GM21515 (cell line): ENCODE data around the gene SINHCAF.
"Not testable (repeated sequence)": the region's sequence is repeated elsewhere in the genome, so short reads cannot be mapped to it uniquely, and the experiment has no call there.

Experiments
- ATAC-seq: cut with Tn5 transposase; IDR thresholded peaks from one replicate; pipeline ENCODE4 v1.9.1; 2021; ENCODE audit not compliant: unreplicated experiment

The SINHCAF gene, protein sequence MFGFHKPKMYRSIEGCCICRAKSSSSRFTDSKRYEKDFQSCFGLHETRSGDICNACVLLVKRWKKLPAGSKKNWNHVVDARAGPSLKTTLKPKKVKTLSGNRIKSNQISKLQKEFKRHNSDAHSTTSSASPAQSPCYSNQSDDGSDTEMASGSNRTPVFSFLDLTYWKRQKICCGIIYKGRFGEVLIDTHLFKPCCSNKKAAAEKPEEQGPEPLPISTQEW

DNA sequence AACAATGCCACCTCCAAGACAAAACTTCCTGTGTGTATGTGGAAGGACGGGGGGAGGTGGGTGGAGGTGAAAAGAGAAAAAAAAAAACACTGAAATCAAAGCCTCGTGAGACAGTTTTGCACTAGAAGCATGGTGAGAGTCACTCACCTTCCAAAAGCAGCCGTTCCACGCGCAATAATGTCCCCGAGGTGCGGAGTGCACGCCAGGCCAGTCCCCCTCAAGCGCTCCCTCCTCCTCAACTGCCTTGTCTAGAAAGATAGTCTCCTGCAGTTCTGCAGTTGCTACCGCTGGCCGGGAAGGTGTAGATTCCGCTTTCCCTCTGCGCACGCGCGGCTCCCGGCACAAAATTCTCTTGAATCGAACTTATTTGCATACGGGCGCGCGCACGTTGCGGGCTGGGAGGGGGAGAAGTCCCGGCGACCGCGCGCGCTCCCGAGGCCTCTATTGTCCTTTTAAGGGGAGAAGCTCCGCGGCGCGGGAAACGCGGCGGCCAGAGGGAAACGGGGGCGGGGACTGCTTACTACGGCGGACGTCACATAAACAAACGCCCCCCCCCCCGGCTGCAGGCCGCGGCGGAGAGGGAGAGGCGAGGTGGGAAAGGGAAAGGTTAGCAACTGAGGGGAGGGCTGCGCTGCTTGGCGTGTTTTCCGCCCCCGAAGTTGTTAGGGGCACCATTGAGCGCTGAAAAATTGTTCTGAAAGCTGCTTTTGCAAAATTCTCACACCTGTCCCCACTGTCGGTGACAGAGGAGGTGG, at the start of gene SINHCAF:
TSS of gene SINHCAF (minus strand) at position 274 of the 755 bp plus-strand sequence. CDS start 27,946 bp downstream, outside the sequence.
- peak; percentile 54 for ATAC-seq

DNA sequence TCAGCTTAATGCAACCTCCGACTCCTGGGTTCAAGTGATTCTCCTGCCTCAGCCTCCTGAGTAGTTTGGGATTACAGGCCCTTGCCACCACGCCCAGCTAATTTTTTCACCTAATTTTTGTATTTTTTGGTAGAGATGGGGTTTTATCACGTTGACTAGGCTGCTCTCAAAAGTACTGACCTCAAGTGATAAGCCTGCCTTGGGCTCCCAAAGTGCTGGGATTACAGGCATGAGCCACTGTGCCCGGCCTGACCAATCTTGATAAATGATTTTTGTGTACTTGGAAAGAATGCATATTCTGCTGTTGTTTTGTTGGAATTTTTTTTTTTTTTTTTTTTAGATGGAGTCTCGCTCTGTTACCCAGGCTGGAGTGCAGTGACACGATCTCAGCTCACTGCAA, 49.5 kb upstream of the SINHCAF start:
- not testable (repeated sequence) for ATAC-seq

DNA sequence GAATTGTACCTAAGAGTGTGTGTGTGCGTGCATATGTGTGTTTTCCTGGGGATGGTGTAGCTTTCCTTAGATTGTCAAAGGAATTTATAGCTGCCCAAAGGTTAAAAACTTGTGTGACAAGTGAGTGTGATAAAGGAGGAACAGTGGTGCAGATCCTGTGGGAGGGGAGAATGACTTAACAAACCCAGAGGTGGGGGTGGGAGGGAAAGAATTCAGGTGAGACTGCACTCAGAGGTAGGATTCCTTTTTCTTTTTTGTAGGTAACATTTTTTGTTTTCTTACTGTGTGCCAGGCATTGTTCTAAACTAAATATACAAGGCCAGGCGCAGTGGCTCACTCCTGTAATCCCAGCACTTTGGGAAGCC, 45.3 kb upstream of the SINHCAF start:
- no peak for ATAC-seq

DNA sequence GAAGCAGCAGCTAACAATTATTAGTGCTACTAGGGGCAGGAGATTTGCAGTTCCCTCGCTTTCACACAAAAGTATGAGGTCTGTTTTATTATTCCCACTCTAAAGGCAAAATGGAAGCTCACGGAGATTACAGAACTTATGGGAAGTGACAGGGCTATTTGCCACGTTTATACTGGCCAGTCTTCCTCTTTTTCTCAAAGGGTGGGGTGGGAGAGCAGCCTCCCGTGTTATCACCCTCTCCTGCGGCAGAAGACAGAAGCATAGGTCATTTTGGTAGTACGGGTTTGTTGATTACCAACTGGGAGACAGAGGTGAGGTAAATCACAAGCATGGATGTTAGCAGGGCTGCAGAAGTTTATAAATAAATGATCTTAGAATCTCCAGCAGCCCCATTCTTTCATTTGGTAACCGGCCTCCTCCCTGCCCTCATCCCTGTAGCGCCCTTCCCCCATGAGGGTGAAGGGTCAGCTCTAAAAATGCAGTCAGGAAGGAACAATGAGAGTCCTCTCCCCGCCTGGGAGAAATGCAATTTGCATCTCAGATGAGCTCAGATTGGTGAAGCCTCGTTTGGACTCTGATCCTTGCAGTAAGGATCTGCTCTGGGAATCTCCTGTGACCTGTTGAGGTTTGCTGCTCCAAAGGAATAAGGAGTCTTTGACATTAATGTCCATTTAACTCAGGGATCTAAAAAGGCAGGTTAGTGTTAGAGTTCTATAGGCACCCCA, 44.7 kb upstream of the SINHCAF start:
- ATAC-seq = no peak

DNA sequence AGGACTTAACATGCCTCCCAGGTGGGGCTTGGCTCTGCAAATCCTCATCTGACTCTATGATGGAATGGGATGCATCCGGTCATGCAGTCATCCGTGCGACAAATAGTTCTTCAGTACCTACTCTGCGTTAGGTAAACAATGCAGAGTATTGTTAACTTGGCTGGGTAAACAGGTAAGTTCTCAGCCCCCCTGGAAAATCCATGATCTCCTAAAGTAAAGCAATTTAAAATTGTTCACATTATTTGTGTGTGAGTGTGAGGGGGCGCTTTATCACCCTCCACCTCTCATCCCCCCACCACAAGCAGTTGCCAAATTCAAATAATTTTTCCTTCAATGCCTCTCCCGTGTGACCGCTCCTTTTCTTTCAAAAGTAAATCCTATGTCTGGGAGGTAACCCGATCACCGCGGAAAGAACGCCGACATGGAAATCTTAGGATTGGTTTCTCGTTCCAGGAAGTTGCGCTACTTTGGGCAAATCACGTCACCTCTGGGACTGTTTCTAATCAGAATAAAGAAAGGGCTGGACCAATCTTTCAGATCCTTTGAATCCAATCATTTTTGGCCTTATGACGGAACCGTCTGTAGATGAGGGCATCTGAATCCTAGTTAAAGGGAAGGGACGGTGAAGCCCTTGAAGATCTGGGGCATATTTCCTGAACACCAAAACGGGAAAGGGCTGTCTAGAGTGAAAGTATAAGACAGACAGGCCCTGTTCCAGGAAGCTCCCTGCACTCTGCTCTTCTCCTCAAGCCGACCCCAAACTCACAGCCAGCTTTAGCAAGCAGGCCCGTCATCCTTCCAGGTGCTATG, 44.0 kb upstream of the SINHCAF start:
- no peak for ATAC-seq

DNA sequence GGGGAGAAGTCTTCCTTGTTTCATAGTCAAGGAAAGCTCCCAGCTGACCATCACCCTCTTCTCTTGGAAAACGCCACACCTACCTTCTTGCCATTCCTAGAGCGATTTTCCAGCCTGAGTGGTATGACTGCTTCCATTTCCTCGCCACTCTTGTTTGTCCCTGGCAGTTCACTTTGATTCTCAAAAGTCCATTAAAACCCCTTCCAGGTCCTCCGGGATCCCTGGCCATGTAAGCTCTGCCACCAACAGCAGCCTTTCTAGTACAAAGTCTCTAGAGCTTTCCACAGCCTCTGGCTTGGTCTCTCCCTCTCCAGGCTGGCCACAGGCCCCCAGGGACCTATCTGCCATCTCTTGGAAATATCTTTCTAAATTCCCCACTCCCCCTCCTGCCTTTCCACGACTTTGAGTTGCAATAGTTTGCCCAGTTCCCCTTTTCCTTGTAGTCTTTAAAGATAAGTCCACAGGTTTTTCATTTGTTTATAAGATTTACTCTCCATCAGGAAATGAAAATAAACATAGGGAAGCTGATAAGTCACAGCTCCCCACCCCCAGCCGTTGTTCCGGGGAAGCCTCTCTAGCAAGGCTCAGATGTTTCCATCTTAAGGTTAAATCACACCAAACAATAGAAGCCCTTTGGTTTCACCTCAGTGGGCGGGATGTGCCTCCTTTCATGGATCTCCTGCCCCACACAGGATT, 42.9 kb upstream of the SINHCAF start:
- ATAC-seq = no peak

DNA sequence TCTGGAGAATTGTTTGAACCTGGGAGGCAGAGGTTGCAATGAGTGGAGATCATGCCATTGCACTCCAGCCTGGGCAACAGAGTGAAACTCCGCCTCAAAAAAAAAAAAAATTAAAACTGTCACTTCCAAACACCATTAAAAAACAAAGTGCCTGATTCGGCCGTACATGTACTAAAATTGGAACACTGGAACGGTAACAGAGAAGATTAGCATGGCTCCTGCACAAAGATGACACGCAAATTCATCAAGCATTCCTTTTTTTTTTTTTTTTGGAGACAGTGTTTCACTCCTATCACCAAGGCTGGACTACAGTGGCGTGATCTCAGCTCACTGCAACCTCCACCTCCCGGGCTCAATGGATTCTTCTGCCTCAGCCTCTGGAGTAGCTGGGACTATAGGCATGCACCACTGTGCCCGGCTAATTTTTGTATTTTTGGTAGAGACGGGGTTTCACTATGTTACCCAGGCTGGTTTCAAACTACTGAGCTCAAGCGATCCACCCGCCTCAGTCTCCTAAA, 40.2 kb upstream of the SINHCAF start:
- no peak for ATAC-seq

DNA sequence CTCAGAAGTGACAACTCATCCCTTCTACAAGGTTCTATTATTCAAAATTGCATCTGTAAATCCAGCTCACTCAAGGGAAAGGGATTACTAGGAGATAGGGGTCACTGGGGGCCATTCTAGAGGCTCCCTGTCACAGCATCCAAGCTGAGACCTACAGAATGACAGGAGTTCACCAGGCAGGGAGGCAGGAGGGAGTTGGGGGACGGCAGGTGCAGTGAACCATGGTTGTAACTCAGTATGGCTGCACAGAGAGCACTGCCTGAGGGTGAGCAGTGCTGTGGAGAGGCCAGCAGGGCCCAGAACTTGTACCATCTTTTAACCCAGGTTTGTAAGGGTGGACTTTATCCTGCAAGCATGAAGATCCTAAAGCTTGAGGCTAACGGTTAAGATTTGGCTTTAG, 37.9 kb upstream of the SINHCAF start:
- no peak for ATAC-seq

DNA sequence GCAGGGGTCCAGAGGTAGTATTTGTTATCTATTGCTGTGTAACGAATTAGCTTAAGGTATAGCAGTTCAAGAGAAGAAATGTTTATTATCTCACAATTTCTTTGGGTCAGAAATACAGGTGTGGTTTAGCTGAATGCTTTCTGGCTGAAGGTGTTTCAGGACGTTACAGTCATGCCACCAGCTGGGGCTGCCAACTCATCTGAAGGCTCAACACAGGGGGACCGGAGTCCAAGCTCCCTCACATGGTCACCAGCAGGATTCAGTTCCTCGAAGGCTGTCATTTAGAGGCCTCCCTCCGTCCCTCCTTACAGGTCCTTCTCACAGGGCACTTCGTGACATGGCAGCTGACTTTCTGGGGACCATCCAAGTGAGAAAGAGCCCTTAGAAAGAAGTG, 37.5 kb upstream of the SINHCAF start:
- ATAC-seq = peak; percentile 15

DNA sequence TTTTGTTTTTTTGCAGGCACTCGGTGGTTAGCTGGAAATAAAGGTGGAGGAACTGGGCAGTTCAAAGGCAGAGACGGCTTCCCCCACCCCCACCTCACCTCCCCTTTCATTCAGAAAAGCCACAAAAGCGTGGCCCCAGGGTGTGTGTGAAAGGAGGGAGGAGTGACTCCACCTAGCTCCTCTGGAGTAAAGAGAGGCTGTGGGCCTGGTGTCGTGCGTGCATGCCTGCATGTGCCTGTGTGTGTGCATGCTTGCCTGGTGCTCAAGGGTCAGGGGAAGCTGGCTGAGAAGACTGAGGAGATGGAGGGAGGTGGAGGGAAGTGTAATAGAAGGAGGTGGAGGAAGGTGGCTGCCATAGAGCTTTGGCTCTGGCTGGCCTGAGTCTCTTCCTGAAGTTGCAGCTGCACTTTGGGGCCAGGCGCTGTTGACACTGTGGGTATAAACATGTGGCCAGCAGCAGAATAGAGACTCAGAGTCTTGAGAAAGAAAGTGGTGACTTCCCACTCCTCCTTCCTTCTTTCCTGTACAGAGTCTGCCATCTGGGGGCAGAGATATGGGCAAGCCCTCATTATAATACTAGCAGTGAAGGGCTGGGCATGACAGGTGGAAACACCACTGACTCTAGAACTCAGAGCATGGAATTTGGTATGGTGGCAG, 36.9 kb upstream of the SINHCAF start:
- peak; percentile 73 for ATAC-seq

DNA sequence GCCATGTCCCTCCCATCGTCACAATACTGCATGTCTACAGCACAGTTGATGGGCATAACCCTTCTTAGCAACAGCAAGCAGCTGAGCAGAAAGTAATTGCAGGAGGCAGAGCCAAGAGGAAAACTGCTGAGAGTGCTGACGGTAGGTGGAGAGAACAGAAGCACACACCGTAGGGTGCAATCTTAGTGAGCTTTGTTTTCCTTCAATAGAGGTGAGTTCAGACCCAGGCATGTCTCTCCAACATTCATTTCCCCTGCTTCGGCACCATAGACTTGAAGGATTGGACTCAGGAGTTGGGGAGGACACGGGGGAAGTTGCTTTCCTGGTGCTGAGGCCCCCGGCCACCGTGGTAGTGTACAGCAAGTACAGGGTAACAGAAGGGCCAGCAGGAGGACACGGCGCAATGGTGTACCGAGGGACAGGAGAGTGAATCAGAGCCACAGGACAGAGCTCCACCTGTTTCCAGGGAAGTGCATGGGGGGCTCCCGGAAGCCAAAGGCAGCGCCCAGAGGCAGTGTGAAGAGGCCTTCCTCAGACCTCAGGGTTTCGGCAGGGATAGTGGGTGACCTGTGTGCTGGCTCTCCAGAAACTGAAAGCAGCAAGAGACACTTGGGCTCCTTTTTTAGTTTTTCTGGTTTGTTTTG, 36.3 kb upstream of the SINHCAF start:
- peak; percentile 55 for ATAC-seq

DNA sequence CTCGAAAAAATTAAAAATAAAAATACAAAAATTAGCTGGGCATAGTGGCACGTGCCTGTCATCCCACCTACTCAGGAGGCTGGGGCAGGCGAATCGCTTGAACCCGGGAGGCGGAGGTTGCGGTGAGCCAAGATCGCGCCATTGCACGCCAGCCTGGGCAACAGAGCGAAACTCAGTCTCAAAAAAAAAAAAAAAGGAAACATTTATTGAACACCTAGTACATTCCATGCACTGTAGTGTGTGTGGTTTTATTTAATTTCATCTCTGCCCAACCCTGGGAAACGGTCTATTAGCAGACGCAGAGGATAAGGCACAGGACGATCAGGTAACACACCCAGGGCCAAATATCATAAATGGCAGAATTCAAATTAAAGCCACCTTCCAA, 35.8 kb upstream of the SINHCAF start:
- ATAC-seq = no peak

DNA sequence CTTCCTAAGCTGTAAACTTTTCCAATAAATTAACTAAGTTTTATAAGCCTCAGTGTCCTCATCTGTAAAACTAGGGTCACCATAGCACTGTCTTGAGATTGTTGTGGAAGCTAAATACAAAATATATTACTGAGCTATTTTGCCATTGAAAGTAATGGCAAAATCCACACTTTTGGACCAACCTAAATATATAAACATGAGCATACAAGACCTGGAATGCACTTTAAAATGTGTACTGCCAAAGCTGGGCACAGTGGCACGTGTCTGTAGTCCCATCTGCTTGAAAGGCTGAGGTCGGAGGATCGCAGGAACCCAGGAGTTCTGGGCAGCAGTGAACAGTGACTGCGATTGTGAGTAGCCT, 29.8 kb upstream of the SINHCAF start:
- no peak for ATAC-seq

DNA sequence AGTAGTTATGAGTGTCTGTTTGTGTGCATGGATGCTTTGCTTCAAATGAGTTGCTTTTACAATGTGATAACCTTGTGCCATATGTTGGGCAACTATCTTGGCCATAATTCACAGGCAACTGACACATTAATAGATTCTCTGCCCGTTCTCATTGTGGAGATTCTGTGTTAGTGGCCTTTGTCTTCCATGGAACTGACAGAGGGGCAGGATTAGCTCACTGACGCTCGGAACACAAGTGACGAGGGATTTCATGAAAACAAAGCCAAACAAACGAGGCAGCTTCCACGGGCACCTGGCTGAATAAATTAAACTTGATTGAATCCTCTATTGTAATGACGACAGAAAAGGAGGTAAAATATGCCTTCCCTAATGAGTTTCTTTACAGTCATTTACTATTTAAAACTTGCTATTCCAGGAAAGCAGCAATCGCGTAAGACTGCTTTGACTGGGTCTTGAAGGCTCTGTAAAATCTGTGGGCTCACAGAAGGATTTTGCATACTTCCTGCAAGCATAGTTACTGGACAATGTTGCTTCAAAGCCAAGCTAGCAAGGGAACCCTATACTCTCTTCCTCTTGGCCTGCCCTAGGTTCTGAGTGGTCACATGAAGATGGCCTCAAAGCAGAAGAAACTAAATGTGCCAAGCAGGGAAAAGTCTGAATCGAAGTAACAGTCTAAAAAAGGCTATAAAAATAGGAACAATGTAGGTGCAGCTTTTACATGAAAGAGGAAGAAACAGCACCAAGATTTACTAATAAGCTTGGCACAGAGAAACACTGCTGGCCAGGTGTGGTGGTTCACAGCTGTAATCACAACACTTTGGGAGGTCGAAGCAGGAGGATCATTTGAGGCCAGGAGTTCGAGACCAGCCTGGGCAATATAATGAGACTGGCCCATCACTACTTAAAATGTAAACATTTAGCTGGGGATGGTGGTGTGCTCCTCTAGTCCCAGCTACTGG, 28.1 kb upstream of the SINHCAF start:
- ATAC-seq = no peak

DNA sequence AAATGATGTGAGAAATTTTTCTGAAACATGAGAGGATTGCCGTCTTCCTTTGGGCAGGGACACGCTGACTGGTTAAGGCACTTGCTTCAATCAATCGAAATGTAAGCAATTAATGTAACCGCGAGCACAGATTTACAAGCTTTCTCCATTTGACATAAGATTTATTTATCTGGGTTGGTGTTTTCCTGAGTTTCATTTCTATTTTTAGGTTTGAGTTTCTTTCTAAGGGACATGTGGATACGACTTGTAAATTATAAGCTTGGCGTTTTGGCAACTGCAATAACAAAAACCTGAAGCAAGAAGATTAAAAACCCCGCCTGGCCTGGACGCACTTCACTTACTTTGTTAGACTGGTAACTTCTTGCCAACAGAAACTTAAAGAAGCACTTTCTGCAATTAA, 20.3 kb upstream of the SINHCAF start:
- ATAC-seq = no peak

DNA sequence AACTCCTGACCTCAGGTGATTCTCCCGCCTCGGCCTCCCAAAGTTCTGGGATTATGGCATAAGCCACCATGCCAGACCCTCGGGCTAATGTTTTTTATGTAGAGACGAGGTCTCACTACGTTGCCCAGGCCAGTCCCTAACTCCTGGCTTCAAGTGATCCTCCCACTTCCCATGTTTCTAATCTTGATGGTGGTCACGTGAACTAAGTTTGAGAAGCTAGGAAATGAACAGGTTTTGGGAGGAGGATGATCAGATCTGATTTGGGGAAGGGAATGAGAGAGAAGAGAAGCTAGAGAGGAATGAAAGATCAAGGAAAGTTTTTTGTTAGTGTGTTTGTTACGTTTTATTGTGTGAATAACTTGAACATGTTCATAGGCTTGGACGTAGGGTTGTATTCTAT, 17.2 kb upstream of the SINHCAF start:
- no peak for ATAC-seq

DNA sequence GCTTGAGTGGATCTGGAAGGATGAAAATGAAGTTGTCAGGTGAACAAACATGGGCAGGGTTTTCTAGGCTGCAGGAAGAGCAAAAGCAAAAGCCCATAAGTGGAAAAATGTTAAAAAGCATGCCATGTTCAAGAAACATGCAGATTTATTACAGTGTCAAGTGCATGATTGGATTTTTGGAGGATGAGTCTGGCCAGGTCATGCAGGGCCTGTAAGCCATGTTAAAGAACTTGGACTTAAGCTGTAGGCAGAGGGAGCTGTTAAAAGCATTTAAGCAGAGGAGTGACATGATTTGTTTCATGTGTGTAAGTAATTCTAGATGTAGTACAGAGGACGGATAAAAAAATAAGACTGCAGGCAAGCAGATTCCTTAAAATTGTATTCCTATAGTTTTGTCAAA, 16.3 kb upstream of the SINHCAF start:
- ATAC-seq = no peak

DNA sequence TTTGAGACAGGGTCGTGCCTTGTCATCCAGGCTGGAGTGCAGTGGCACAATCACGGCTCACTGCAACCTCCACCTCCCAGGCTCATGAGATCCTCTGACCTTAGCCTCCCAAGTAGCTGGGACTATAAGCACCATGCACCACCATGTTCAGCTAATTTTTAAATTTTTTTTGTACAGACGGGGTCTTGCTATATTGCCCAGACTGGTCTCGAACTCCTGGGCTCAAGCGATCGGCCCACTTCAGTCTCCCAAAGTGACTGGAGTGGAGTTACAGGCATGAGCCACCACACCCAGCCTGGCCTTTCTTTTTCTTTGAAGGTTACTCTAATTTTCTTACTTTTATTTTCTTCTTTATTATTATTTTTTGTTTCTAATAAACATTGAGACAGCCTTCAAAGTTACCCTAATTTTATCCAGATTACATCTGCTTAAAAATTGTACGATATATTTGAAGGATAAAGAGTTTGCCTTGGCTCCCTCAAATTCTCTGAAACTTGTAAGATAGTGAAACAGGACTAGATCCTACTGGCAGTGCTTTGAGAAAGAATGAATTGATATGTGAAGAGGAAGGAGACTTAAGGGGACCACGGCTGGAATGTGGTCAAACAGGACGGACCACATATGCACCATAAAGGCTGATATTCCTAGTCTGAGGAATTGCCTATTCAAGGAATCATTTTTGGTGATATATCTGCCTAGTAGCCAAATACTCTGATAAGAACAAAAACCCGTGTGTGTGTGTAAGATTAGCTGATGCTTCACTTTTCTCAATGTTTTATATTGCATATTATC, 14.1 kb upstream of the SINHCAF start:
- no peak for ATAC-seq
